ENCODE data around the gene FBLN2. TPM values are rescaled to one million over a fixed set of nuclear protein-coding genes. Genes with fewer than 3 reads are reported as not detected.

FBLN2 gene
- total and polyA plus RNA-seq, 4 donors: 1.3 to 9.1 (median 4.3) TPM

DNA sequence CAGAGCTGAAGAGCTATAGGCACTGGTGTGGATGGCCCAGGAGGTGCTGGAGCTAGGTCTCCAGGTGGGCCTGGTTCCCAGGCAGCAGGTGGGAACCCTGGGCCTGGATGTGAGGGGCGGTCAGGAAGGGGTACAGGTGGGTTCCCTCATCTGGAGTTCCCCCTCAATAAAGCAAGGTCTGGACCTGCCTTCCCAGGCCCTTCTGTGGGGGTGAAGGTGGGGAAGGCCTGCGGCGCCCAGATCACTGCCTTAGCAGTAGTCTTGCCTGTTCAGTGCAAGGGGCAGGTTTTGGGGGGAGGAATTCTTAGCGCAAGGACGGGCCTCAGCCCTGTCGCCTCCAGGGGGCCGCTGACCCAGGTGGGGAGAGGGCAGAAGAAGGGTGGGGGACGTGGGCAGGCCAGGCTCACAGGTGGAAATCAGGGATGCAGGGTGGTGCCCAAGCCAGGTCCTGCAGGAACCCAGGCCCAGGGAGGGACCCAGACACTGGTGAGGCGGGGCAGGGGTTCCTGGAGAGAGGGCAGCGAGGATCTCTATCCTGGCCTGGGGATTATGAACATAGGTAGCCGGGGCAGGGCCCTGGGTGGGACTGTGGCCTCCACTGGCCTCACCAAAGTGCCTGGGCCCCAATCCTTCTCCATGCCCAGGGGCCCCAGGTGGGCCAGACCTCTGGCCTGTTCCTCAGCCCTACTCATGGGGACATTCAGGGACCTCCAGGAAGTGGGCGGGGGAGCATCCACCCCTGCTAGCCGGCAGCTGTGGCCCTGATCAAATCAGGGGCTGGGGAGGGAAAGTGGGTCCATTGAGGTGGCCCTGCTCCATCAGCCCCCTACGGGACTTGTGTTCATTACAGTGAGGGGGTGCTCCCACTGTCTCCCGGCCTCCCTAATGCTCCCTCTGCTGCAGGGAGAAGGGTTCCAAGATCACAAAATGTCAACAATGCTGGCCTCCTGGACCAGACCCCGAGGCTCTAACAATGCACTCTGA, 43.5 kb upstream of the FBLN2 start:
- no peak overlapping the region for H3K27ac ChIP-seq (ENCODE audit: low read depth in 1 of 2, low read length in 2 of 2)
- H3K4me1 ChIP-seq (ENCODE audit: control insufficient read depth in 4 of 4, insufficient read depth in 4 of 4, low read length in 3 of 4): no peaks in the 10 kb centered on the region
- no peaks in the 10 kb centered on the region for H3K27me3 ChIP-seq (ENCODE audit: control insufficient read depth in 4 of 4, insufficient read depth in 4 of 4, low read length in 3 of 4)
- no peak overlapping the region for H3K4me3 ChIP-seq (ENCODE audit: low read depth in 1 of 3, low read length in 3 of 3)
- WGBS: 96% methylated on average over 16 of the region's 16 CpGs
- H3K9me3 ChIP-seq (ENCODE audit: control insufficient read depth in 4 of 4, low read length in 3 of 4): no peaks in the 10 kb centered on the region
- no peaks in the 10 kb centered on the region for H3K36me3 ChIP-seq (ENCODE audit: control insufficient read depth in 4 of 4, insufficient read depth in 3 of 4, low read depth in 1 of 4, low read length in 3 of 4)
- no peak for DNase-seq (ENCODE audit: low spot score)
- TF ChIP-seq RAD21 (IDR thresholded peaks at IDR 0.05) (no peak), FOXA1 (IDR thresholded peaks at IDR 0.05) (no peak), CTCF (IDR thresholded peaks at IDR 0.05; ENCODE audit: low read depth, low read length, missing input control) (no peak), NR2F2 (IDR thresholded peaks at IDR 0.05) (no peak)
- TF ChIP-seq, protein P1, sequence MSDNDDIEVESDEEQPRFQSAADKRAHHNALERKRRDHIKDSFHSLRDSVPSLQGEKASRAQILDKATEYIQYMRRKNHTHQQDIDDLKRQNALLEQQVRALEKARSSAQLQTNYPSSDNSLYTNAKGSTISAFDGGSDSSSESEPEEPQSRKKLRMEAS (IDR thresholded peaks at IDR 0.05): no peak
- no peak overlapping the region for H3K9ac ChIP-seq (ENCODE audit: low read depth in 1 of 2, low read length in 2 of 2)

DNA sequence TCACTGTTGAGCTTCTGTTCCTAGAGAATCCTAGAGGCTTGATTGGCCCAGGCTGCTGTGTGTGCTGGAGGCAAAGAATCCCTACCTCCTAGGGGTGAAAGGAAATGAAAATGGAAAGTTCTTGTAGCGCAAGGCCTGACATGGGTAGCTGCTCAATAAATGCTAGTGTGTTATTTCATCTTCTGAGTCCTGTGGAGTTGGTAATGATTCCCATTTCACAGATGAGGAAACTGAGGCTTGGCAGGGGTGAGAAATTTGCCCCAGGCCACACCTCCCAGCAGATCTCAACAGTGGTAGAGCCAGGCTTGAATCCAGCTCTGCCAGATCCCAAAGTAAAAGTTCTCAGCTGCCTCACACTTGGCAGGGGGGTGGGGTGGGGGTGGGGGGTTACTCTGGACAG, 42.7 kb upstream of the FBLN2 start:
- no peak for TF ChIP-seq CTCF (IDR thresholded peaks at IDR 0.05; ENCODE audit: low read depth, low read length, missing input control)
- no peak for TF ChIP-seq NR2F2 (IDR thresholded peaks at IDR 0.05)
- TF ChIP-seq RXRA (IDR thresholded peaks at IDR 0.05): no peak
- no peak for TF ChIP-seq ZBTB33 (IDR thresholded peaks at IDR 0.05)
- TF ChIP-seq, protein P1 (IDR thresholded peaks at IDR 0.05): no peak
- no peak for TF ChIP-seq FOXA2 (IDR thresholded peaks at IDR 0.05)
- no peak for TF ChIP-seq REST (IDR thresholded peaks at IDR 0.05)
- TF ChIP-seq HNF4A (conservative IDR thresholded peaks at IDR 0.05): no peak
- TF ChIP-seq, protein P2, sequence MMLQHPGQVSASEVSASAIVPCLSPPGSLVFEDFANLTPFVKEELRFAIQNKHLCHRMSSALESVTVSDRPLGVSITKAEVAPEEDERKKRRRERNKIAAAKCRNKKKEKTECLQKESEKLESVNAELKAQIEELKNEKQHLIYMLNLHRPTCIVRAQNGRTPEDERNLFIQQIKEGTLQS (IDR thresholded peaks at IDR 0.05): no peak
- no peak for TF ChIP-seq YY1 (IDR thresholded peaks at IDR 0.05)
- no peak for TF ChIP-seq HNF4G (IDR thresholded peaks at IDR 0.05)
- TF ChIP-seq FOXA1 (IDR thresholded peaks at IDR 0.05): no peak
- no peak for TF ChIP-seq RAD21 (IDR thresholded peaks at IDR 0.05)
- TF ChIP-seq JUND (IDR thresholded peaks at IDR 0.05): no peak
- no peak for TF ChIP-seq EGR1 (IDR thresholded peaks at IDR 0.05; ENCODE audit: low read depth in 2 of 2)
- no peaks in the 10 kb centered on the region for H3K4me1 ChIP-seq (ENCODE audit: control insufficient read depth in 4 of 4, insufficient read depth in 4 of 4, low read length in 3 of 4)
- H3K9me3 ChIP-seq (ENCODE audit: control insufficient read depth in 4 of 4, low read length in 3 of 4): no peaks in the 10 kb centered on the region
- H3K27ac ChIP-seq (ENCODE audit: low read depth in 1 of 2, low read length in 2 of 2): no peak overlapping the region
- H3K9ac ChIP-seq (ENCODE audit: low read depth in 1 of 2, low read length in 2 of 2): no peak overlapping the region
- H3K36me3 ChIP-seq (ENCODE audit: control insufficient read depth in 4 of 4, insufficient read depth in 3 of 4, low read depth in 1 of 4, low read length in 3 of 4): no peaks in the 10 kb centered on the region
- DNase-seq (ENCODE audit: low spot score): no peak
- H3K4me3 ChIP-seq (ENCODE audit: low read depth in 1 of 3, low read length in 3 of 3): no peak overlapping the region
- WGBS: 100% methylated on average over 1 of the region's 1 CpG
- no peaks in the 10 kb centered on the region for H3K27me3 ChIP-seq (ENCODE audit: control insufficient read depth in 4 of 4, insufficient read depth in 4 of 4, low read length in 3 of 4)
